OCI-LY7 (cell line): ENCODE measurements around the gene MPRIP.

ENCODE experiments used
- CTCF ChIP-seq: fragments of 200-600 bp; sonication (generic); conservative IDR thresholded peaks from 2 replicates; pipeline ENCODE4 v1.5.1; 2014; ENCODE audit warnings: mild to moderate bottlenecking, antibody characterized with exemption, low read length, moderate library complexity, mixed read lengths
- EZH2phosphoT487 ChIP-seq: fragments of 200-600 bp; sonication (generic); IDR thresholded peaks from 2 replicates; pipeline ENCODE4 v1.6.1; 2018; ENCODE audit warnings: low read depth, borderline replicate concordance, mild to moderate bottlenecking, mixed run types, antibody characterized with exemption, low read length, moderate library complexity, mixed read lengths

DNA sequence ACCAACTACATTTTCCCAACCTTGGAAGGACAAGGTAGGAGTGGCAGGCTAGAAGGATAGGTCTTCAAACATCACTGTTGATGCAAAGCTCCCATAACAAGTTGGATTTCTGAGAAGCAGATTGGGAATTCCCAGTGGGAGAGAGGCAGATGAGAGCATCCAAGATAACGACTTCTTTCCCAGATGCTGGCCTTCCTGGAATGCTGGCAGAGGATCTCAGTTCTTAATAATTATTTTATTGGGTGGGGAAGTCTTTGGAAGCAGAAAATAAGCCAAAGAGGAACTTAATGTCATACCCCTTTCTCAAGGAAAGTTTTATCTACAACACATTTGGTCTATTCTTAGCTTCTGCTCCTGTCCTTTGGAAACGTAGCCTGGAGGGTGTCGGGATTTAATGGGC lies 64.5 kb downstream of the MPRIP start:
- TF ChIP-seq CTCF, result no peak
- TF ChIP-seq EZH2phosphoT487, result no peak
